Measurements from ENCODE around the gene TTC39C.
A peak's percentile ranks its signal among the peaks of the same experiment; 100 is the strongest.

TTC39C gene

GRCh38 chr18:23992089-23992940 is 22.2 kb upstream of the TTC39C start:
- peak; percentile 29 for DNase-seq (ENCODE audit: low read depth)

GRCh38 chr18:23992941-23993280 is 21.6 kb upstream of the TTC39C start:
- no peak for DNase-seq (ENCODE audit: low read depth)

GRCh38 chr18:23994361-23994902 is 20.1 kb upstream of the TTC39C start:
- DNase-seq (ENCODE audit: low read depth) = peak; percentile 87

GRCh38 chr18:23995180-23995579 is 19.4 kb upstream of the TTC39C start:
- DNase-seq (ENCODE audit: low read depth) = no peak

GRCh38 chr18:23998018-23998417 is 16.5 kb upstream of the TTC39C start:
- no peak for DNase-seq (ENCODE audit: low read depth)

- DNase-seq (ENCODE audit: low read depth) = no peak
These were observed 15.7 kb upstream of the TTC39C start for GRCh38 chr18:23998820-23999219.

- no peak for DNase-seq (ENCODE audit: low read depth)
These were observed 13.7 kb upstream of the TTC39C start for GRCh38 chr18:24000613-24001490.

GRCh38 chr18:24002479-24002878 is 12.1 kb upstream of the TTC39C start:
- no peak for DNase-seq (ENCODE audit: low read depth)

GRCh38 chr18:24003288-24003687 is 11.3 kb upstream of the TTC39C start:
- no peak for DNase-seq (ENCODE audit: low read depth)

- no peak for DNase-seq (ENCODE audit: low read depth)
These were observed 10.5 kb upstream of the TTC39C start for GRCh38 chr18:24003903-24004640.

GRCh38 chr18:24006712-24007313 is 7.7 kb upstream of the TTC39C start:
- peak; percentile 35 for DNase-seq (ENCODE audit: low read depth)

- DNase-seq (ENCODE audit: low read depth) = no peak
These were observed 5.3 kb upstream of the TTC39C start for GRCh38 chr18:24009246-24009645.

- no peak for DNase-seq (ENCODE audit: low read depth)
These were observed 4.8 kb upstream of the TTC39C start for GRCh38 chr18:24009651-24010333.

GRCh38 chr18:24010673-24011072 is 3.9 kb upstream of the TTC39C start:
- no peak for DNase-seq (ENCODE audit: low read depth)

GRCh38 chr18:24011123-24011917 is 3.2 kb upstream of the TTC39C start:
- DNase-seq (ENCODE audit: low read depth) = no peak

GRCh38 chr18:24013051-24013450 is 1.5 kb upstream of the TTC39C start:
- DNase-seq (ENCODE audit: low read depth) = no peak

GRCh38 chr18:24014986-24015638 is 558 bp downstream of the TTC39C start:
- peak; percentile 71 for DNase-seq (ENCODE audit: low read depth)

- DNase-seq (ENCODE audit: low read depth) = peak; percentile 21
These were observed 1.4 kb downstream of the TTC39C start for GRCh38 chr18:24015639-24016631.
